HG03354 (cell line): ENCODE results near the gene NPAT.

Experiments used
- ATAC-seq: cut with Tn5 transposase; IDR thresholded peaks from one replicate; pipeline ENCODE4 v1.9.1; 2021; ENCODE audit warnings: mild to moderate bottlenecking; ENCODE audit not compliant: unreplicated experiment, poor library complexity, severe bottlenecking

The NPAT gene

GRCh38 chr11:108222574-108223347 lies at the start of gene NPAT, which contains the start of gene ATM:
Gene NPAT (minus strand): TSS chr11:108222638. CDS start chr11:108222536, 102 bp downstream.
Gene ATM (plus strand): TSS chr11:108223067. CDS start chr11:108227625, 4,558 bp downstream.
- ATAC-seq: peak; percentile 80

- no peak for ATAC-seq
These were observed 47.1 kb upstream of the NPAT start for GRCh38 chr11:108269583-108269982.

- no peak for ATAC-seq
These were observed 30.7 kb upstream of the NPAT start for GRCh38 chr11:108253176-108253575.

DNA sequence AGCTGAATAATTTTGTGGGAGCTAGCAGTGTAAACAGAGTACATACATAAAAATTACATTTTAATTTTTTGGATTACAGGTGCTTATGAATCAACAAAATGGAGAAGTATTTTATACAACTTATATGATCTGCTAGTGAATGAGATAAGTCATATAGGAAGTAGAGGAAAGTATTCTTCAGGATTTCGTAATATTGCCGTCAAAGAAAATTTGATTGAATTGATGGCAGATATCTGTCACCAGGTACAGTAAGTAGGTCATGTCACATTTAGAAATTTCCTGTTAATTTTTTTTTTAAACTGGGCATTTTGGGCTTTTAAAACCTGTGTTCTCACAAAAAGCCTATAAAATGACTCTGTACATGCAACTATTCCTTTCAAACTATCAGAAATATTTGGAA lies 24.4 kb upstream of the NPAT start:
- no peak for ATAC-seq

DNA sequence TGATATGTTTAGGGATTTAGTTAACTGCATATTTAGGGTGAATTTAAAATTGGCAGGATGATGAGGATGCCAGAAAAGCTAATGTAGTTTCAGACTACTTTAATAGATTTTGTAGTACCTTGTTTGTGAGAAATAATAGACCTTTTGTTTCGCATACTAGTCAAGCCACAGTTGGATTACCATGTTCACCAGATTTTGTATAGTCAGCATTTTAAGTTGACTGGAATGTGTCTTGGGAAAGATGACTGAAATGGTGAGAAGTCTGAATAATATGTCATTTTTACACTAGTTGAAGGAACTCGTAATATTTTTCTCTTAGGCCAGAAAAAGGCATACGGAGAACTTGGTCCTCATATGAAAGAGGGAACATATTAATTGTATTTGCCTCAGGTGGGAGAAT lies 23.9 kb upstream of the NPAT start:
- ATAC-seq: no peak

DNA sequence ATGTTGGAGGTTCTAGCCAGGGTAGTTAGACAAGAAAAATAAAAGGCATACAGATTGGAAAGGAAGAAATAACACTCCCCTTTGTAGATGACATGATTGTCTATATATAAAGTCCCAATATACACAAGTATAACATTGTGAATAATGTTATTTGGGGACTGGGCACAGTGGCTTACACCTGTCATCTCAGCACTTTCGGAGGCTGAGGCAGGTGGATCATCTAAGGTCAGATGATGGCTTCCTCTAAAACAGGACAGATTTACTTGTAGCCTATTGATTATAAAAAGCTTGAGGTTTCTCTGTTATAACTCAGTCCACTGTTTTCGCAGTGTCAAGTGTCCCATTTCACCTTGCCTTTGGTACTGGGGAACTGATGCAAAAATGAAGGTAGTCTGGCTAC lies 20.0 kb upstream of the NPAT start:
- ATAC-seq: no peak

DNA sequence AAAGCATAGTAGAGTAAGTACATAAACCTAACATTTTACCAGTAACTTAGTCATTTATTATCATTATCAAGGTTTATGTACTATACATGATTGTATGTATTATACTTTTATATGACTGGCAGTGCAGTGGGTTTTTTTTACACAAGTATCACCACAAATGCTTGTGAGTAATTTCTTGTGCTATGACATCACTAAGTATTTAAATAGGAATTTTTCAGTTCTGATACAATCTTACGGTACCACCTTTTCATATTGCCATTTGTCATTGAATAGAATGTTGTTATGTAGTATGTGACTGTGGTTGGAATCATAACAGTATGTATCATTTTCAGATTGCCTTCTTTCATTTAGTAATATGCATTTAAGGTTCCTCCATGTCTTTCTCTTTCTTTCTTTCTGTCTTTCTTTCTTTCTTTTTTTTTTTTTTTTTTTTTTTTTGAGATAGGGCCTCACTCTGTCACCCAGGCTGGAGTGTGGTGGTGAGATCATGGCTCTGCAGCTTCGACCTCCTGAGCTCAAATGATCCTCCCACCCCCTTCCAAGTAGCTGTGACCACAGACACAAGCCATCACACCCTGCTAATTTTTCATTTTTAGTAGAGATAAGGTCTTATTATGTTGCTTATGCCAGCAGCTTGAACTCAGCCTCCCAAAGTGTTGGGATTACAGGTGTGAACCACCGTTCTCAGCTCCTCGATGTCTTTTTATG lies 19.0 kb upstream of the NPAT start:
- no peak for ATAC-seq

DNA sequence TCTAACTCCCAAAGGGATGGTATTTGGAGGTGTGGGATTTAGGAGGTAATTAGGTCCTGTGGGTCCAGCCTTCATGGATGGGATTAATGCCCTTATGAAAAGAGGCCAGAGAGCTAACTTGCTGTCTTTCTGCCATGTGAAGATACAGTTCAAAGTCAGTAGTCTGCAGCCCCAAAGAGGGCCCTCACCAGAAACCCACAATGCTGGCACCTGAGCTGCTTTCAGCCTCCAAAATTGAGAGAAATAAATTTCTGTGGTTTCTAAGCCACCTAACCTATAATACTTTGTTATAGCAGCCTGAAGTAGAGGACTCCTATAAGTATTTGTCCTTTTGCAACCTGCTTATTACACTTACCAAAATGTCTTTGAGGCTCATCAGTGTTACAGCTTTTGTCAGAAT lies 16.6 kb upstream of the NPAT start:
- ATAC-seq: no peak

- ATAC-seq: peak; percentile 76
These were observed 14.6 kb upstream of the NPAT start for GRCh38 chr11:108237058-108237481.

- no peak for ATAC-seq
These were observed 13.2 kb upstream of the NPAT start for GRCh38 chr11:108235633-108236032.

GRCh38 chr11:108235192-108235591 lies 12.8 kb upstream of the NPAT start:
- no peak for ATAC-seq

DNA sequence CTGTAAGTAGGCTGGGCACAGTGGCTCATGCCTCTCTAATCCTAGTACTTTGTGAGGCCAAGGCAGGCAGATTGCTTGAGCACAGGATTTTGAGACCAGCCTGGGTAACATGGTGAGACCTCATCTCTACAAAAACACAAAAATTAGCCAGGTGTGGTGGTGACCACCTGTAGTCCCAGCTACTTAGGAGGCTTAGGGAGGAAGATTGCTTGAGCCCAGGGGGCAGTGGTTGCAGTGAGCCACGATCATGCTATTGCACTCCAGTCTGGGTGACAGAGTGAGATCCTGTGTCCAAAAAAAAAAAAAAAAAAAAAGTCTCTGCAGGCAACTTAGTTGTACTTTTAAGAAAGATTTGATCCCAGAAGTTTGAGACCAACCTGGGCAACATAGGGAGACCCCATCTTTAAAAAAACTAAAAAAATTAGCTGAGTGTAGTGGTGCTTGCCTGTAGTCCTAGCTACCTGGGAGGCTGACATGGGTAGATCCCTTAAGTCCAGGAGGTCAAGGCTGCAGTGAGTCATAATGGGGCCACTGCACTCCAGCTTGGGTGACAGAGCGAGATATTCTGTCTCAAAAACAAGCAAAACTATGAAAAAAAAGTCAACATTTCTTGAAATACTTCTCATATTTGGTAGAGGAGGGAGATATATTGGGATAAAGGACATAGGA lies 11.0 kb upstream of the NPAT start:
- no peak for ATAC-seq

GRCh38 chr11:108228251-108228650 lies 5.8 kb upstream of the NPAT start:
- ATAC-seq: no peak

- no peak for ATAC-seq
These were observed 3.6 kb upstream of the NPAT start for GRCh38 chr11:108226036-108226435.

DNA sequence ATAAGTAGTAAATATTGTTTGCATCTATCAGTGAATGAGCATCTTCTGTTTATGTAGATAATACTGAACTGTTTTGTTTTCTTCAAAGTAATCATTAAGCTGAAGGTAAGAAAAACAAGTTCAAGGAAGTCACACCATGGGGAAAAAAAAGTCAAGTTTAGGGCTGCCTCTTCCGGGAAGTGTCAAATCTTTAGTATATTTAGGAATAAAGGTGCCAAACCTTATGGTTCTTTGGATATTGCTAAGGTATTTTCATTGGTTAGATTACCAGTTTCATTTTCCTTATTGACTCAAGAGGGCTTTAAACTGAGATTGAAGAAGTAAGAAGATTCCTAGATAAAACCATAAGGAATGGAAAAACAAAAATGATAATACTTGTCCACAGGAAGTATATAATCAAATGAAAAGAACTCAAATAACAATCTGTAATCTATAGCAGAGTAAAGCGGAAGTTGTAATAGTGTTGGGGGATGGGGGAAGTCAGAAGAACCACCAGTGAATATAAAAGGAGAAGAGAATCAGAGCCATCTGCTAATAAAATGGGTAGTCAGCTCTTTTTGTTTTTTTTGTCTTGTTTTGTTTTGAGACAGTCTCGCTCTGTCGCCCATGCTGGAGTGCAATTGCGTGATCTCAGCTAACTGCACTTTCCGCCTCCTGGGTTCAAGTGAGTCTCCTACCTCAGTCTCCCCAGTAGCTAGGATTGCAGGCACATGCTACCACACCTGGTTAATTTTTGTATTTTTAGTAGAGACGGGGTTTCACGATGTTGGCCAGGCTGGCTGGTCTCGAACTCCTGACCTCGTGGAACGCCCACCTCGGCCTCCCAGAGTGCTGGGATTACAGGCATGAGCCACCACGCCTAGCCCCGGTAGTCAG lies 2.7 kb upstream of the NPAT start:
- no peak for ATAC-seq

GRCh38 chr11:108224366-108224765 lies 1.9 kb upstream of the NPAT start:
- no peak for ATAC-seq

DNA sequence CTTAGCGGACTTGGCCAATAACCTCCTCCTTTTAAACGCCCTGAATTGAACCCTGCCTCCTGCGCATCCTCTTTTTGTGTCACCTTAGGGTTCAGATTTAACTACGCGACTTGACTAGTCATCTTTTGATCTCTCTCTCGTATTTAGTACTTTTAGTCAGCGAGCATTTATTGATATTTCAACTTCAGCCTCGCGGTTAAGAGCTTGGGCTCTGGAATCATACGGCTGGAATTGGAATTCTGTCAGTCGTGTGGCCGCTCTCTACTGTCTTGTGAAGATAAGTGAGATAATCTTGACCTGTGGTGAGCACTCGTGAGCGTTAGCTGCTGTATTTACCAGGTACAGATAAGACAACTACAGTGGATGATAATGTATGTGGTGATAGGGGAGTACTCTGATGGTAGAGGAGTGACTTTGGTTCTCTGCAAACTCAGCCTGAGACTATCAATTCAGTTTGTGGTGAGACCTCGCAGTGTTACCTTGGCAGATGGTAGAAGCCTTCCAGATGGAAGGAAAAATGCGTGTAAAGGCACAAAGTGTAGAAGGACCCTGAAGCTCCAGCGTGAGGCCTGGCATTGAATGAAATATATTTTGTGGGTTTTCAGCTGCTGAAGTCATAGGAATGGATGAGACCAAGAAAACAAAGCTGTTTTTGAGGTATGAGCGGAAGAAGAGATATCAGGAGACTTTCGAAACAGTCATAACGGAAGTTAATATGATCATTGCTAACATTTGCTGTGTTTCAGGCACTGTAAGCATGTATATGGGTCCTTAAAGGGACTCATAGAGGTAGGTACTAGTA lies 1.1 kb upstream of the NPAT start:
- peak; percentile 35 for ATAC-seq

DNA sequence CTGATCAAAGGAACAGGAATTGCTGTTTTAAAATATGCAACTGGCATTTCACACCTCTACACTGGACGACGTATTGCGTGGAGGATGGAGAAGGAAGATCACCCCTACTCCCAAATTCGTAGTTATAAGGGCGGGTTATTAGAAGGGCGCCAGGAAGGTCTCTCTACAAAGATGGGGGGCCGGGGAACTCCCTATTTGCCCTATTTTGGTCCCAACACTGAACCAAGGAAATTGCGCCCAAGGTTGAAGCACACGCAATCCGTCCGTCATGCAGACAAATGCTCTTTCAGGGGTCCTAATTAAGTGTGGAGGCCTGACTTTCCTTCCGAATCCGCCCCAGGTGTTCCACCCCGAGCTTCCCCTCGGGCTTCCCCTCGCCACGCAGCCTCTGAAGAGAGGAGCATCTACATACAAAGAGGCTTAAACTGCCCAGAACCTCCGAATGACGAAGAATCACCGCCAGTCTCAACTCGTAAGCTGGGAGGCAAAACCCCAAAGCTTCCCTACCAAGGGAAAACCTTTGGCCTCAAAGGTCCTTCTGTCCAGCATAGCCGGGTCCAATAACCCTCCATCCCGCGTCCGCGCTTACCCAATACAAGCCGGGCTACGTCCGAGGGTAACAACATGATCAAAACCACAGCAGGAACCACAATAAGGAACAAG lies 396 bp downstream of the NPAT start:
- peak; percentile 1 for ATAC-seq
